Stimulated activated CD8-positive, alpha-beta memory T cell treated with anti-CD3 and anti-CD28 coated beads, Interleukin-15, amount 100 ng/mL, for 48 hours (primary cell): ENCODE data around the gene EN2.

Experiments
- DNase-seq, 2 donors: peaks; one replicate each; pipeline ENCODE4 v3.0.0-alpha.2; 2020; ENCODE audit warnings: low read depth in 2 of 2

The EN2 gene

DNA sequence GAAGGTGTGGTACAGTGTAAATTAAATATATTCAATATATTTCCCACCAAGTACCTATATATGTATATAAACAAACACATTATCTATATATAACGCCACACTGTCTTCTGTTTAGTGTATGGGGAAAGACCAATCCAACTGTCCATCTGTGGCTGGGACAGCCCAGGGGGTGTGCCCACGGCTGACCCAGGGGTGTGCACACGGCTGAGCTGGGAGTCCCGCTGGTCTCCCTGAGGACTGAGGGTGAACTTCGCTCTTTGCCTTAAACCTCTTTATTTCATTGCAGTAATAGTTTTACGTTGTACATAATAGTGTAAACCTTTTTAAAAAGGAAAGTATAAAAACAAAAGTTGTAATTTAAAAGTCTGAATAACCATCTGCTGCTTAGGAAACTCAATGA is 6.3 kb downstream of the EN2 start:
- DNase-seq, result no peak

DNA sequence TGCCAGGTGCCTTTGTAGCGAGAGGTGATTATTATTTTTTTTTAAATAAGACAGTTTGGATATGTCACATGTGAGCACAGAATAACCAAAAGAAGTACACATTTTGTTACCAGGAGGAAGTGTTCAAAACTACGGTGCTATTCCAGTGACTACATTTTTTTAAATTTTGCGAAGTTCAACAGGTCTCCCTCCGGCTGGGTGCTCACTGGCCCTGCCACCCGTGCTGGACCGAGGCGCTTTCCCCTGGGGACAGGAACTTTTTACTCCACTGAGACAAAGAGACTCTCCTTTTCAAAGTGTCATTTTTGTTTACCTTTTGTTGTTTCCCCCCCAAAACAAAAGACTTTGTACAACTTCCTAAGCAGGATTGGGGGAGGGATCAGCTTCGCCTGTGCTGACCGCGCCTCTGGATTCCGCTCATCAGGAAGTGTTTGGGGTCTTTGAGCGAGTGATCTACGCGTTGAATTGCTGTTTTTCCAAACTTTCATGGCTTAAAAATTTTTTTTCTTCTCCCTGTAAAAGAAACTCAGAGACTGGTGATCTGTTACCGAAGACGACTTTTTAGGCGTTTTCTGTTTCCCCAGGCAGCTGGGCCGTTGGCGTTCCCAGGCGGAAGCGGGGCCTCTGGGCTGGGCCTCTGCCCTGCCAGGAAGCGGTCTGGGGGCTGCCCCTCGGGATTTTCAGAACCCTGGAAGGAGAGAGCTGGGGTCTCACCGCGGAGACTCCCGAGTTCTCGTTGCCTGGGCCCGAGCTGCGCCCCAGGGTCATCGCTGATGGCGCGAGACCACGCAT is 7.2 kb downstream of the EN2 start:
- no peak for DNase-seq

DNA sequence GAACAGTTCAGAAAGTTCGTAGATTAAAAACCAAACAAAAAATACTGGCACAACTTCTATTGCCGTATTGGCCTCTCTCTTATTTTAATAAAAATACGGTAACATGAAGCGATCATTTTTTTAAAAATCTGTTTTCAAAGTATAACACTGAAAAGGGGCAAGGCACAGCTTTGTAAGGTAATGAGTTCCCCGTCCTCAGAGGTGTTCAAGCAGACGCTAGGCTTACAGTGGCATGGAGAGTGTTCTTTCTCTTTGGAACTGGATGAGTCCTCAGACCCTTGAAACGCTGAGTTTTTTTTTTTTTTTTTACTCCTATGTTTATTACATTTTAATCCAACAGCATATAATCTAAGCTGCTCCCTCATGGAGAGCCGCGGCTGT is 7.8 kb downstream of the EN2 start:
- no peak for DNase-seq

- DNase-seq, result no peak
Observed at GRCh38 chr7:155466142-155466813, 8.3 kb downstream of the EN2 start.

GRCh38 chr7:155466814-155467733 is 9.1 kb downstream of the EN2 start:
- peak; percentile 28 to 53 for DNase-seq

DNA sequence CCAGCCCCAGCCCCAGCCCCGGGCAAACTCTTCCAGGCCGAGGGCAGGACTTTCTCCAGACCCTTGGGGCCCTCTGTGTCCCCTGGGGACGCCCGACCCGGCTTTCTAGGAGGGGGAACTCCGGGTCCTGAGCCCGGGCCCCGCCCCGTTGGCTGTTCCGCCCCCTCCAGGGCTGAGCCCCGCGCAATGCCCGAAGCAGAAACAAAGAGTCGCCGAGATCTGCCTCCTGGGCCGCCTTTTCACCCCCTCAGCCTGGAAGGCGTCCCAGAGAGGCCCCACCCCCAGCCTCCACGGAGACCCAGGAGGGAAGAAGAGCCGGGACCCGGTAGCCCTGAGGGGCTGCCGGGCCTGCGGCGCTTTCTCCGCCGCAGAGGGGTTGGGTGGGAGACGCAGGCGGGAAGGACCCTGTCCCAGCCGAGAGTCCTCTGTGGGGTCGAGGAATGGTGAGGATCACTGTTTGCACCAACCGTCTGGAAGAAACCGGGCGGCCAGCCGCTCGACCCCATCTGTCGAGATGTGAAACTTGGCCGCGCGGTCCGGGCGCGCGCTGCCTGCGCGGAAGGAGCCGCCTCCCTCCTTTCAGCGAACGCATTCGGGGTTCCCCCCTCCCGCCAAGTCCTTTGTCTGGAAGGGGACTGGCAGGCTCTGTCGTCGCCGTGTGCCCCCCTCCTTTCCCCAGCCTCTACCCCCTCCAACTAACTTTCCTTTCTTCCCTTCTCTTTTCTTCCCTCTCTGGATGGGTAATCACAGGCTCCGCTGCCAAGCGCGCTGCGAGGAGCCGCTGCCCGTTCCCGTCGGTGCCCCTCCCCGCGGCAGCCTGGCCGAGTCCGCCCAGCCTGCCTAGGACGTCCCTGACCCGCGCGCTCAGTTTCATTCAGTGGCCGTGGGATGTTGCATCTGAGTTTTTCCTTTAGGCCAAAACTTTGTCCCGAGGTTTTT is 10.2 kb downstream of the EN2 start:
- no peak for DNase-seq

DNA sequence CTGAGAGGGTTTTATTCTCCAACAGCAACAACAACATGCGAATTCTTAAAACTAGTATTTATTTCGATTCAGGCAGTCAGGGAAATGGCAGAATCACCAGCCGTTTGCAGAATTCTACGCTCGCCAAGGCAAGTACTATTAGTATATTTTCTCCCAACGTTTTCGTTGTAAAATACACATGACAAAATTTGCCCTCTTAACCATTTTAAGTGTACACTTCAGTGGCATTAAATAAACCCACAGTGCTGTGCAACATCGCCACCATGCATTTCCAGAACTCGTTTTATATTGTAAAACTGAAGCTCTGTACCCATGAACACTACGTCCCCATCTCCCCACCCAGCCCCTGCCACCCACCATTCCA is 10.8 kb downstream of the EN2 start:
- no peak for DNase-seq

GRCh38 chr7:155469311-155470185 is 11.6 kb downstream of the EN2 start:
- DNase-seq, result no peak

- DNase-seq, result no peak
Observed at GRCh38 chr7:155470186-155470487, 12.2 kb downstream of the EN2 start.

DNA sequence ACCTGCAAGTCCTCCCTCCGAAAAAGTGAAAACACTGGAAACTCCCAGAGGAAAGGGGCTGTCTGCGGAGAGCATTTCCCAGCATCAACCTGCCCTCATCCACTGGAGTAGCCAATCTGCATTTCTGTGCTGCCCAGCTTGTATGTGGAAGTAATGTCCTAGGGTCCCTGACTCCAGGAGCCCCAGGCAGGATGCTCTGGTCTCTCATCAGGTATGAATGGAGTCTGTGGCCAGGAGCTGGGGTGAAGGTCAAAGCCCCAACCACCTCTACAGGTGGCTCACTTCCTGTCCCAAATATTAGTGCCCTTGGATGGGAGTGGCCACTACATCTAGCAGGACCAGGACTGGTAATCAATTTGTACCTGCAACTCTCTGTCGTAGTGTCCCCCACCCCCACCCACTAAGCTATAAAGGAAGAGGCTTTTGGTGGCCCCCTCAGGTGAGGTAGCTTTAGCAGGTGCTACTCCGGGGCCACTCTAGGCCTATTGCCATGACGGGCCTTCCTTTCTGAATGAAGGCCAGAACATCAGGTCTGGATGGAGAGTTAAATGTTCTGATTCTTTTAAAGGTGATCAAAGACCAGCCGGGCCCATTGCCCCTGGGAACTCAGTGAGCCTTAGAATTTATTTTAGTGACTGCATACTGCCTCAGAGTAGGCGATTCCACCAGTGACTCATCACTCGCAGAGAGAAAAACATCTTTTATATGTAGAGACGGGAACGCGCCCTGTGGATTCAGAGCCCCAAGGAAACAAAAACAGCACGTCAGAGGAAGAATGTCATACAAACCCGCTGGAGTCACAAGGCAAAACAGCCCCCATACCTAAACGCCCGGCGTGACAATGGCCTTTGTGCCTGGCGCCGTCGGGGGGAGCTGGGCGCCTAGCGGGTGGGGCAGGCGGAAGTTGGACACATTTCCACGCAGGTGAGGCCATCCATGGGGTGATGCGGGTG is 13.0 kb downstream of the EN2 start:
- no peak for DNase-seq

DNA sequence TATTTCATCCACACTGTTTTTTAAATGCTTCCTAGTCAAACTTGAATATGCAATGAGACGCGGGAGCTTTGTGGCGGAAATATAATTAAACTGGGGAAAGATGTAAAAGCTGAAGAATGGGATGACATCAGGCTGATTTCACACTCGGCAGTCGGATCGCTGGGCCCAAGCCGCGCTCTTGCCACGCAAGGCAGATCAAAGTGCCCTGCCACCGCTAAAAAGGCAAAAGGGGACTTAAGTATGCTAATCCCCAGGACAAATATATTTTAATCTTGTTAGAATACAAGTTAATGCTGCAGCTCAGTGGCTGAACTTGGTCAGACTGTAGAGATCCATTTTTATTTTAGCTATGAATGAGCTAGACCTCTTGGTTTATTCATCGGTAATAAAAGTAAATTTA is 13.8 kb downstream of the EN2 start:
- no peak for DNase-seq

- DNase-seq, result no peak
Observed at GRCh38 chr7:155477476-155477875, 19.5 kb downstream of the EN2 start.

- no peak for DNase-seq
Observed at GRCh38 chr7:155481764-155482163, 23.8 kb downstream of the EN2 start.

GRCh38 chr7:155482511-155483183 is 24.7 kb downstream of the EN2 start:
- no peak for DNase-seq

- DNase-seq, result no peak
Observed at GRCh38 chr7:155483245-155483644, 25.3 kb downstream of the EN2 start.

DNA sequence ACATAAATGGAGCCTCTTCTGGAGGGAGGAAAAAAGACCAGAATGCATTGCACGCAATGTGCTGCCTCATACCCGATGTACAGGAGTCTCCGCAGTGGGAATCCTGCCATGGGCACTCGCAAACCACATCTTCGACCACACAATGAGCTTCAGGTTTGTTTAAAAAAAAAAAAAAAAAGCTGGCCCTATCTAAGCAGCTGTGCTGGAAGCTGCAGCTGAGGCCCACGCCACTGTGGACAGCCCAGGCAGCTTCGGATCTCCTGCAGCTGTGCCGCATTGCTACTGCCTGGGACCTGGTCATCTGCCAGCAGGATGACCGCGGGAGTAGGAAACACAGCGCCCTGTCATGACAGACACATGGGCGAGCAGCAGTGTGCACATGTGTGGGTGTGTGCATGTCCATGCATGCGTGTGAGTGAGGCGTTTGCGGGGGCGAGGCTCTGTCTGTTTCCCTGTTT is 26.0 kb downstream of the EN2 start:
- DNase-seq, result no peak

DNA sequence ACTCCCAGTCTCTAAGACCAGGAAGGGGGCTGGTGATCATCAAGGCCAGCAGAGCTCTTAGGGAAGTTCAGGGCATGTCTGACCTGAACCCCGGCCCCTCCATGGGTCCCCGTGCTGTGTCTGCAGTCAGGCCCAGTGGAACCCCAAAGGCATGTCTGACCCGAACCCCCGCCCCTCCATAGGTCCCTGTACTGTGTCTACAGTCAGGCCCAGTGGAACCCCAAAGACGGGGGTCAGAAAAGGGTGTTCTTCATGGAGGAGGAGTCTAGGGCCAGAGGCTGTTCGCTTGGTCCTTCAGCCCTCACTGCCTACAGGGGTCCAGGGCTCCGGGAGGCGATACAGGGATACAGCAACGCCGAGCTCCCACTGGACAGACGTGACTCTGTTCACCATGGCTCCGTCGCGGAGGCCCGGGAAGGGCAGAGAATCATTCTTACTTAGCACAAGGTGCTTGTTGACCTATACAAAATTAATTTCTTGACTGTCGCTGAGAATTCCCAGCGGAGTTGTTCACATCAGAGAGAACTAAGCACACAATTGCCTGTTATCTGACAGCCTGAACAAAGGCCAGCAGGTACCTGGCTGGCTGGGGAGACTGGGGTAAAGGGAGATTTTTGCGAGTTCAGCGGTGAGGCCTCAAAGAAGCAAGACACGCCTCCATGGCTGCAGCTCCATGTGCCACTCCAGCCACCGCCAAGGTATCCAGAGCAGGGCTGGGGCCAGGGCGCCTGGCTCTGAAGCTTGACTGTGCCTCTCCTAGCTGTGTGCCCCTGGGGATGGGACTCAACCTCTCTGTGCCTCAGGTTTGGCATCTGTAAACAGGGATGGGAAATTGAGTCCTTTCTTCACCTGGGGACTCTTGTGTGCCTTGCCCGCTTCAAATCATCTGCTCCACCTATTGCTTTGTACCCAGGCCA is 26.8 kb downstream of the EN2 start:
- no peak for DNase-seq
